Bronchial epithelial cell (primary cell): ENCODE measurements around the gene UBE2I. TPM values are rescaled to one million over a fixed set of nuclear protein-coding genes. Genes with fewer than 3 reads are reported as not detected.
"Not testable (repeated sequence)": the region's sequence is repeated elsewhere in the genome, so short reads cannot be mapped to it uniquely, and the experiment has no call there.

Experiments used
- DNase-seq: peaks from one replicate; pipeline ENCODE4 v3.0.0-alpha.2; 2010; ENCODE audit warnings: low read depth
- FAIRE-seq: peaks from 2 replicates; lab custom pipeline; 2011; peaks lifted over from hg19 to GRCh38; lab: Jason Lieb, UNC
- H3K27me3 ChIP-seq: 2 replicates; pipeline ENCODE4 v1.5.1; 2011; ENCODE audit warnings: low read length; ENCODE audit not compliant: control insufficient read depth, insufficient read depth
- H3K36me3 ChIP-seq: 2 replicates; pipeline ENCODE4 v1.5.1; 2011; ENCODE audit warnings: low read length; ENCODE audit not compliant: control insufficient read depth, insufficient read depth
- H3K4me3 ChIP-seq: 2 replicates; pipeline ENCODE4 v1.5.1; 2011; ENCODE audit warnings: mild to moderate bottlenecking, low read depth, low read length, control low read depth
- total RNA-seq: library from RNA; depleted of rRNA; stranded (reverse); fragments of >200 nt; gene quantifications from 2 replicates; pipeline ENCODE4 v1.2.1, GENCODE V29; 2014
- TF ChIP-seq, protein P1 (sequence below): IDR thresholded peaks from 2 replicates; pipeline ENCODE4 v1.5.1; 2011; ENCODE audit warnings: mild to moderate bottlenecking, moderate library complexity, low read length, control low read depth, inconsistent platforms; ENCODE audit not compliant: insufficient read depth, severe bottlenecking

The UBE2I gene
- total RNA-seq, 1 donor from 2014 or later: 49.8 TPM

- FAIRE-seq: no peak
- no peak overlapping the region for H3K4me3 ChIP-seq
- H3K36me3 ChIP-seq: peaks cover 10% of the 10 kb centered on the region
- DNase-seq: no peak
- TF ChIP-seq, protein P1, sequence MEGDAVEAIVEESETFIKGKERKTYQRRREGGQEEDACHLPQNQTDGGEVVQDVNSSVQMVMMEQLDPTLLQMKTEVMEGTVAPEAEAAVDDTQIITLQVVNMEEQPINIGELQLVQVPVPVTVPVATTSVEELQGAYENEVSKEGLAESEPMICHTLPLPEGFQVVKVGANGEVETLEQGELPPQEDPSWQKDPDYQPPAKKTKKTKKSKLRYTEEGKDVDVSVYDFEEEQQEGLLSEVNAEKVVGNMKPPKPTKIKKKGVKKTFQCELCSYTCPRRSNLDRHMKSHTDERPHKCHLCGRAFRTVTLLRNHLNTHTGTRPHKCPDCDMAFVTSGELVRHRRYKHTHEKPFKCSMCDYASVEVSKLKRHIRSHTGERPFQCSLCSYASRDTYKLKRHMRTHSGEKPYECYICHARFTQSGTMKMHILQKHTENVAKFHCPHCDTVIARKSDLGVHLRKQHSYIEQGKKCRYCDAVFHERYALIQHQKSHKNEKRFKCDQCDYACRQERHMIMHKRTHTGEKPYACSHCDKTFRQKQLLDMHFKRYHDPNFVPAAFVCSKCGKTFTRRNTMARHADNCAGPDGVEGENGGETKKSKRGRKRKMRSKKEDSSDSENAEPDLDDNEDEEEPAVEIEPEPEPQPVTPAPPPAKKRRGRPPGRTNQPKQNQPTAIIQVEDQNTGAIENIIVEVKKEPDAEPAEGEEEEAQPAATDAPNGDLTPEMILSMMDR: no peak
- H3K27me3 ChIP-seq: no peaks in the 10 kb centered on the region
Observed at GRCh38 chr16:1326391-1326790, 17.0 kb downstream of the UBE2I start.

GRCh38 chr16:1326946-1327618, 17.6 kb downstream of the UBE2I start:
- Histone ChIP-seq H3K36me3 (peaks cover 6% of the 10 kb centered on the region), H3K27me3 (peaks cover 2% of the 10 kb centered on the region), H3K4me3 (no peak overlapping the region)
- FAIRE-seq: no peak
- no peak for DNase-seq
- TF ChIP-seq, protein P1: no peak

- Histone ChIP-seq H3K27me3 (peaks cover 6% of the 10 kb centered on the region), H3K4me3 (no peak overlapping the region), H3K36me3 (peaks cover 5% of the 10 kb centered on the region)
- DNase-seq (no peak), FAIRE-seq (no peak)
- TF ChIP-seq, protein P1: no peak
Observed at GRCh38 chr16:1327619-1327947, 18.1 kb downstream of the UBE2I start.

DNA sequence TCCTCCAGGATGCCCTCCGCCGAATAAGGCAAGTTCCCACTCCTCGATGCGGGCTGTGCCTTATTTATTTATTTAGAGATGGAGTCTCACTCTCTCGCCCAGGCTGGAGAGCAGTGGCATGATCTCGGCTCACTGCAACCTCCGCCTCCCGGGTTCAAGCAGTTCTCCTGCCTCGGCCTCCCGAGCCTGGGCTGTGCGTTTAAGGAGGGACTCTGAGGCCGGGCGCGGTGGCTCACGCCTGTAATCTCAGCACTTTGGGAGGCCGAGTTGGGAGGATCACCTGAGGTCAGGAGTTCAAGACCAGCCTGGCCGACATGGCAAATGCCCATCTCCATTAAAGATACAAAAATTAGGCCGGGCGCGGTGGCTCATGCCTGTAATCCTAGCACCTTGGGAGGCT, 18.7 kb downstream of the UBE2I start:
- not testable (repeated sequence) for H3K36me3 ChIP-seq, FAIRE-seq, H3K4me3 ChIP-seq, DNase-seq
- peaks cover 12% of the 10 kb centered on the region for H3K27me3 ChIP-seq

GRCh38 chr16:1328961-1329360, 19.5 kb downstream of the UBE2I start:
- H3K4me3 ChIP-seq, DNase-seq, FAIRE-seq, H3K36me3 ChIP-seq: not testable (repeated sequence)
- H3K27me3 ChIP-seq: peaks cover 15% of the 10 kb centered on the region

DNA sequence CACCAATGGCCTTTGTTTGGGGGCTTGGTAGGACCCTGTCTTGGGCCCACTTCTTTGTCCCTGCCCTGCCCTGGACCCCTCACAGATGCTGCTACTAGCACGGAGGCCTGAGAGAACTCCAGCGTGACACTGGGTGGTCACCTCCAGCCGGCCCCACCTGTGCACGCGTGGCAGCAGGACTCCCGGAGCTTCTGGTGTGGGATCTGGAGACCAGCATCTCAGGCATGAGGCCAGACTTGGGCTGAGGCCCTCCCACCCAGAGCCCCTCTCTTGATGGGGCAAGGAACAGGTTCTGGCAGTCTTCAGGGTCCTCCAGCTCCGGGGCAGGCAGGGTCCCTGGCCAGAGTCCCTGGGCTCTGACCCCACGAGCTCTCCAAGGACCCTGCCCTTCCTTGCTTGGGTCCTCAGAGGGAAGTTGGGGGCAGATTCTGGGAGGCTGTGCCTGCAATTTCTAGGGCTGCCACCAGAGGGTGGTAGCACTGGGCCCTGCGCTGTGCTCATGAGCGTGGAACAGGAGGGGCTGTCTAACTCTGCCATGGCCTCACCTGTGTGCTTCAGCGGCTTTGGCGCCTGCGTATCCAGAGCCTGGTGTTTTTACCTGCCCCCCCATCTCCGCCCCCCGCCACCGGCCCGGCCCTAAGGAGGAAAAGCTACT, 21.0 kb downstream of the UBE2I start:
- no peak for FAIRE-seq
- TF ChIP-seq, protein P1: peak; percentile 40
- no peak for DNase-seq
- H3K27me3 ChIP-seq: peaks cover 28% of the 10 kb centered on the region
- no peaks in the 10 kb centered on the region for H3K36me3 ChIP-seq
- no peak overlapping the region for H3K4me3 ChIP-seq
